ENCODE data around the gene FAM151B.
"Not testable (repeated sequence)": the region's sequence is repeated elsewhere in the genome, so short reads cannot be mapped to it uniquely, and the experiment has no call there.

The FAM151B gene

DNA sequence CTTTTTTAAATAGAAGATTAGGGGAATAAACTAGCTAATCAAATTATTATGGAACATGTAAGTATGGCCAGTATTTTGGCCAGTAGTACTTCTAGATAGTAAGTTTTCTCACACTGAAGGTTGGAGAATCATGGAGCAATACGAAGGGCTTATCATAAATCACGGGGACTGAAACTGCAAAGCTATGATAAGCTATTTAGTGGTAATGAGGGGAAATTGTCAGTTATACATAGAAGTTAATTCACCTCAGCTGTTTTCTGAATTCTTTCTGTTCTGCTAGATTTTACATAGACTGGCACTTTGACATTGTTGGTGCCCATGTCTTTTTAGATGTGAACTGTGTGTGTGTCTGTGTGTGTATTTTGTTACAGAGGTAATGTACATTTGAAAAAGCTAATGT, 34.5 kb upstream of the FAM151B start:
- no peak overlapping the region for H3K4me2 ChIP-seq
- no peaks in the 10 kb centered on the region for H3K4me1 ChIP-seq (ENCODE audit: low read depth, poor library complexity, severe bottlenecking)
- TF ChIP-seq, protein P1, sequence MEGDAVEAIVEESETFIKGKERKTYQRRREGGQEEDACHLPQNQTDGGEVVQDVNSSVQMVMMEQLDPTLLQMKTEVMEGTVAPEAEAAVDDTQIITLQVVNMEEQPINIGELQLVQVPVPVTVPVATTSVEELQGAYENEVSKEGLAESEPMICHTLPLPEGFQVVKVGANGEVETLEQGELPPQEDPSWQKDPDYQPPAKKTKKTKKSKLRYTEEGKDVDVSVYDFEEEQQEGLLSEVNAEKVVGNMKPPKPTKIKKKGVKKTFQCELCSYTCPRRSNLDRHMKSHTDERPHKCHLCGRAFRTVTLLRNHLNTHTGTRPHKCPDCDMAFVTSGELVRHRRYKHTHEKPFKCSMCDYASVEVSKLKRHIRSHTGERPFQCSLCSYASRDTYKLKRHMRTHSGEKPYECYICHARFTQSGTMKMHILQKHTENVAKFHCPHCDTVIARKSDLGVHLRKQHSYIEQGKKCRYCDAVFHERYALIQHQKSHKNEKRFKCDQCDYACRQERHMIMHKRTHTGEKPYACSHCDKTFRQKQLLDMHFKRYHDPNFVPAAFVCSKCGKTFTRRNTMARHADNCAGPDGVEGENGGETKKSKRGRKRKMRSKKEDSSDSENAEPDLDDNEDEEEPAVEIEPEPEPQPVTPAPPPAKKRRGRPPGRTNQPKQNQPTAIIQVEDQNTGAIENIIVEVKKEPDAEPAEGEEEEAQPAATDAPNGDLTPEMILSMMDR (conservative IDR thresholded peaks at IDR 0.05; ENCODE audit: low read depth, low read length) = no peak
- H3K36me3 ChIP-seq (ENCODE audit: insufficient read depth) = 0 out of 2 replicates have a peak, but pooled peaks cover 6% of the 10 kb centered on the region
- H3K27ac ChIP-seq = no peak overlapping the region
- no peak overlapping the region for H2AFZ ChIP-seq (ENCODE audit: low read depth)
- H3K27me3 ChIP-seq (ENCODE audit: insufficient read depth, low read depth) = no peaks in the 10 kb centered on the region
- no peaks in the 10 kb centered on the region for H4K20me1 ChIP-seq (ENCODE audit: insufficient read depth)
- no peak overlapping the region for H3K9ac ChIP-seq
- H3K4me3 ChIP-seq (IDR thresholded peaks at IDR 0.05; ENCODE audit: insufficient read depth, low read depth, low read length) = no peak overlapping the region
- H3K79me2 ChIP-seq (ENCODE audit: insufficient read depth, low read depth) = no peaks in the 10 kb centered on the region

DNA sequence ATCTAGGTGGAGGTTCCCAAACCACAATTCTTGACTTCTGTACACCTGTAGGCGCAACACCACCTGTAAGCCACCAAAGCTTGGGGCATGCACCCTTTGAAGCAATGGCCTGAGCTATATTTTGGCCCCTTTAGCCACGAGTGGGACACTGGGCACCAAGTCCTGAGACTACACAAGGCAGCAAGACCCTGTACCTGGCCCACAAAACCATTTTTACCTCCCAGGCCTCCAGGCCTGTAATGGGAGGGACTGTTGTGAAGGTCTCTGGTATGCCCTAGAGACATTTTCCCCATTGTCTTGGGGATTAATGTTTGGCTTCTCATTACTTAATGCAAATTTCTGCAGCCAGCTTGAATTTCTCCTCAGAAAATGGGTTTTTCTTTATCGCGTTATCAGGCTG, 24.6 kb upstream of the FAM151B start:
- Histone ChIP-seq H3K4me1 (ENCODE audit: low read depth, poor library complexity, severe bottlenecking) (no peaks in the 10 kb centered on the region), H3K36me3 (ENCODE audit: insufficient read depth) (no peaks in the 10 kb centered on the region; the same call in 1 of the 2 replicates), H4K20me1 (ENCODE audit: insufficient read depth) (no peaks in the 10 kb centered on the region), H3K27me3 (ENCODE audit: insufficient read depth, low read depth) (no peaks in the 10 kb centered on the region), H2AFZ (ENCODE audit: low read depth) (no peak overlapping the region), H3K27ac (no peak overlapping the region), H3K4me3 (IDR thresholded peaks at IDR 0.05; ENCODE audit: insufficient read depth, low read depth, low read length) (no peak overlapping the region), H3K9ac (no peak overlapping the region), H3K4me2 (no peak overlapping the region), H3K79me2 (ENCODE audit: insufficient read depth, low read depth) (no peaks in the 10 kb centered on the region)
- TF ChIP-seq, protein P1 (conservative IDR thresholded peaks at IDR 0.05; ENCODE audit: low read depth, low read length) = no peak

DNA sequence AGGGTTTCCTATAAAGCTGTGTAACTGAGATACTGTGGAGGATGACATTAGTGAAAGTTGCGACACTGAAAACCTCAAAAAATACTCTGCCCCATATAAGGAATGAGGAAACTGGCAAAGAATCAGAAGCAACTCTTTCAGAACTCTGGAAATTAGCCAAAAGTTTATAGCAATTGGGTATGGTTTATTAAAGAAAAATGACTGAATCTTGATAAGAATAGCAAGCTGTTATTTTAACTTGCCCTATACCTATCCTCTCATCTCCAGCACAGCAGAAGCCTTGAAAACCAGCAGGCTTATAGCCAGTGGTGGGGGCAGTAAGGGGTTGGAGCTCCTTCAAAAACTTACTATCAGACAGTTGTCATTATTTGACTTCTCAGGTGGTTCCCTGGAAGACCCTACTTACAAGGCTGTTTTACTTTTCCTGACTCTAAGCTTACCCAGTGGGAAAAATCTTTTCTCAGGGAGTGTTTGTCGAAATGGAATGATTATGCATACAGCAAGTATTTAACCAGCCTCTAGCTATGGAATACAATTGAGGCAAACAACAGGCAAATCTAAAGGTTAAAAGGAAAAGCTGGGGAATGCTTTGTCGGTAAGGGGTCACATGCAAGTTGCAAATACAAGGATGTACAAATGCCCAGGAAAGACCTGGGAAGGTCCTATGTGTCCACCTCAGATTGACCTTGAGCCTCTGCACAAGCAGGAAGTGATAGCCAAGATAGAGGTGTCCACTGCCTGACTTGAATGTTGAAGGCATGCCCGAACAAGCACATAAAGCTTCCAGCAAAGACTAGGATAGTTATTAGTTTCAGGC, 21.0 kb upstream of the FAM151B start:
- H3K79me2 ChIP-seq (ENCODE audit: insufficient read depth, low read depth) = no peaks in the 10 kb centered on the region
- H3K4me2 ChIP-seq = no peak overlapping the region
- H3K27me3 ChIP-seq (ENCODE audit: insufficient read depth, low read depth) = no peaks in the 10 kb centered on the region
- no peak overlapping the region for H2AFZ ChIP-seq (ENCODE audit: low read depth)
- TF ChIP-seq, protein P1 (conservative IDR thresholded peaks at IDR 0.05; ENCODE audit: low read depth, low read length) = no peak
- H3K4me1 ChIP-seq (ENCODE audit: low read depth, poor library complexity, severe bottlenecking) = no peaks in the 10 kb centered on the region
- no peaks in the 10 kb centered on the region for H4K20me1 ChIP-seq (ENCODE audit: insufficient read depth)
- no peak overlapping the region for H3K27ac ChIP-seq
- H3K36me3 ChIP-seq (ENCODE audit: insufficient read depth) = no peaks in the 10 kb centered on the region; the same call in 1 of the 2 replicates
- H3K9ac ChIP-seq = no peak overlapping the region
- no peak overlapping the region for H3K4me3 ChIP-seq (IDR thresholded peaks at IDR 0.05; ENCODE audit: insufficient read depth, low read depth, low read length)

DNA sequence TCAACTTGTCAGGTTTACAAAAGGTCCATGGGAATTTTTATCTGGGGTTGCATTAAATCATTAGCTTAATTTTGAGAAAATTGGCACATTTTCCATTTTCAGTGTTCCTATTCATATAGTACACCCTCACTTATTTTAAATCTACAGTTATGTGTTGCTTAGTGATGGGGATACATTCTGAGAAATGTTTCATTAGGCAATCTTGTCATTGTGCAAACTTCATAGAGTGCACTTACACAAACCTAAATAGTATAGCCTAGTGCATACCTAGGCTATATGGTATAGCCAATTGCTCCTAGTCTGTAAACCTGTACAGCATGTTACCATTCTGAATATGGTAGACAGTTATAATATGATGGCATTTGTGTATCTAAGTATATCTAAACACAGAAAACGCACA, 19.8 kb upstream of the FAM151B start:
- Histone ChIP-seq H3K9ac (no peak overlapping the region), H3K4me1 (ENCODE audit: low read depth, poor library complexity, severe bottlenecking) (no peaks in the 10 kb centered on the region), H3K36me3 (ENCODE audit: insufficient read depth) (no peaks in the 10 kb centered on the region; the same call in 1 of the 2 replicates), H3K27ac (no peak overlapping the region), H4K20me1 (ENCODE audit: insufficient read depth) (no peaks in the 10 kb centered on the region), H3K4me3 (IDR thresholded peaks at IDR 0.05; ENCODE audit: insufficient read depth, low read depth, low read length) (no peak overlapping the region), H2AFZ (ENCODE audit: low read depth) (no peak overlapping the region), H3K79me2 (ENCODE audit: insufficient read depth, low read depth) (no peaks in the 10 kb centered on the region), H3K4me2 (no peak overlapping the region), H3K27me3 (ENCODE audit: insufficient read depth, low read depth) (no peaks in the 10 kb centered on the region)
- TF ChIP-seq, protein P1 (conservative IDR thresholded peaks at IDR 0.05; ENCODE audit: low read depth, low read length) = no peak

DNA sequence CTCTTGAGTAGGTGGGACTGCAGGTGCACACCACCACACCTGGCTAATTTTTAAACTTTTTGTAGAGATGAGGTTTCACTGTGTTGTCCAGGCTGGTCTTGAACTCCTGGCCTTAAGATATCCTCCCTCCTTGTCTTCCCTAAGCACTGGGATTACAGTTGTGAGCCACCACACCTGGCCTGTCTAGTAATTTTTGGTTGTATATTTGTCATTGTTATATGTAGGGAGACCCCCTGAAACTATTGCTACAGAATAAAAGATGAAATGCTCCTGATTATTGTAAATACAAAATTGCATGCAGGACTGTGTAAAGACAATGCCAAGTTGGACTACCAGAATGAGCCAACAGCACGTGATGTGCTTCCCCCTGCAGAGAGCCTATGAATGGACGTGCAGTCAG, 17.3 kb upstream of the FAM151B start:
- not testable (repeated sequence) for H2AFZ ChIP-seq (ENCODE audit: low read depth); H3K4me3 ChIP-seq (IDR thresholded peaks at IDR 0.05; ENCODE audit: insufficient read depth, low read depth, low read length); H3K9ac ChIP-seq; H3K27ac ChIP-seq; H3K4me1 ChIP-seq (ENCODE audit: low read depth, poor library complexity, severe bottlenecking); H3K79me2 ChIP-seq (ENCODE audit: insufficient read depth, low read depth); H4K20me1 ChIP-seq (ENCODE audit: insufficient read depth); H3K36me3 ChIP-seq (ENCODE audit: insufficient read depth); H3K27me3 ChIP-seq (ENCODE audit: insufficient read depth, low read depth); H3K4me2 ChIP-seq

Data from KMS-11 (cell line).